ENCODE data around the gene UNC13B.
"Not testable (repeated sequence)": the region's sequence is repeated elsewhere in the genome, so short reads cannot be mapped to it uniquely, and the experiment has no call there.

The UNC13B gene

DNA sequence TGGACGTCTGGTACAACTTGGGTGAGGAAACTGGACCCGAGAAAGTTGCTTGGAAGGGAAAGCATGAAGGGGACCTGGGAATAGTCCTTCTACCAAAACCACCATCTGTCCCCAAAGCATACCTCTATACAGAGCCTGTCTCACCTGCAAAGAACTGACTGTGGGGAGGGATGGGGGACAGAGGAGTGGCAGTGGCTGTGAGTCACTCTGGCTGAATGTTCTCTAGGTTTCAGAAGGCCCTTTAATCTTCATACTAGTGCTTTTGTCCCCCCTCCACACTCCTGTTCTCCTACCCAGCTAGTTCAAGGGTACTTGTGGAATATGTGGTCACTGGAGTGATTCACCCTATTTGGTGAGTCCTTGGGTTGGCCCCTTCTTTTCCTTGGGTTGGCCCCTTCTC lies 218.8 kb downstream of the UNC13B start:
- no peak for DNase-seq (ENCODE audit: low spot score)

GRCh38 chr9:35385042-35385441 lies 223.2 kb downstream of the UNC13B start:
- DNase-seq (ENCODE audit: low spot score), result no peak

- DNase-seq (ENCODE audit: low spot score), result no peak
Observed at GRCh38 chr9:35395076-35395705, 233.4 kb downstream of the UNC13B start.

DNA sequence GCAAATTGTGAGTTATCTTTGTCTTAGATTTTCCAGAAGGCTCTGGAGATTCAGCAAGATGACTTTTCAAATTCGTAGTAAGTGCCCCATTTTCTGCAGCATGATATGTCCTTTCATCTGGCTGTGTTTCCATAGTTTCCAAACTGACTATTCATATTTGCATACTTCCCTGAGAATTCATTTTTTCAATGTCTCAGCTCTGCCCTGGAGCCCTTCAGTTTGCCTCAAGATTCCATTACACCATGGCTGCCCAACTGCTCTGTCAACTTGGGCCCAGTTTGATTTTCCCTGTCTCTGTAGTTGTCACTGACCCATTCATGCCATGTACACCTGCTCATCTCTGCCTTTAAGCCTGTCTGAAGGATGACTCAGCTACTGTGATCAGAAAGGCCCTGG lies 233.9 kb downstream of the UNC13B start:
- no peak for DNase-seq (ENCODE audit: low spot score)

DNA sequence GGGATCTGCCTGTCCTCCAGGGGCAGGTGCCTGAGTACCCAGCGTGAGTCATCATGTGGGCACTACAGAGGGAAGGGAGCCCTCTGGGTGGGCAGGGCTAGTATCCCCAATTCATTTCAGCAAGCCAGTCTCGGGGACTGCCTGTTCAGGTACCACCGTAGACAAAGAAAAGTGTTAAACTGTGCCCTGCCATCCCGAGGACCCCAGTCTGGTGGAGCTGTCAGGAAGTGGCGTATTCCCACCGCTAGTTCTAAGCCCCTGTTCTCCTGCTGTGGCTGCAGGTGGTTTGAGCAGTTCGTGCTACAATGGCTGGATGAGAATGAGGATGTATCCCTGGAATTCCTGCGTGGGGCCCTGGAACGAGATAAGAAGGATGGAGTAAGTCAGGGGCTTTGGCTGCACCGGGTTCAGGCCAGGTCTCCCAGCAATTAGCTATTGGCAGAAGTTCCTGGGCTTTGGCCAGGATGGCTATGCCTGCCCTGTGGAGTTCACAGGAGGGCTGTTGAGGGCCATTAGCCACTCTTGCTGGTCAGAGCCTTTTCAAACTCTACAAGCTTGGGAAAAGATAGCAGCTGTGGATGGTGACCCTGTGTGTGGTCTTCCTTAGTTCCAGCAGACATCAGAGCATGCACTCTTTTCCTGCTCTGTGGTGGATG lies 234.9 kb downstream of the UNC13B start:
- DNase-seq (ENCODE audit: low spot score), result no peak

GRCh38 chr9:35397216-35397698 lies 235.4 kb downstream of the UNC13B start:
- DNase-seq (ENCODE audit: low spot score), result no peak

DNA sequence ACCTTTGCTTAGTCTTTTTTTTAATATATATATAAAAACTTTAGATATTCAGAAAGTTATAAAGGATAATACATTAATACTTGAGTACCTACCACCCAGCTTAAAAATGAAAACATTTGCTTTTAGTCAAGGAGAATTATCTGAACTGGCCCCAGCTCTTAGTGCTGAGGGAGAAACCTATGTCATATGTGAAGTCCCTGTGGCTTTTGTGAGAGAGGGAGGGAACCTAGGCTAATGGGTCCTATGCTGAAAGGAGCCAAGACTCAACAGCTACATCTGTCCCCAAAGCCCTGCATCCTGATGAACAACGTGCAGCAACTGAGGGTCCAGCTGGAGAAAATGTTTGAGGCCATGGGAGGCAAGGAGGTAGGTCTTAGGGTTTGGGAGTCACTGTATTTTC lies 236.1 kb downstream of the UNC13B start:
- no peak for DNase-seq (ENCODE audit: low spot score)

GRCh38 chr9:35398651-35399335 lies 237.0 kb downstream of the UNC13B start:
- no peak for DNase-seq (ENCODE audit: low spot score)

DNA sequence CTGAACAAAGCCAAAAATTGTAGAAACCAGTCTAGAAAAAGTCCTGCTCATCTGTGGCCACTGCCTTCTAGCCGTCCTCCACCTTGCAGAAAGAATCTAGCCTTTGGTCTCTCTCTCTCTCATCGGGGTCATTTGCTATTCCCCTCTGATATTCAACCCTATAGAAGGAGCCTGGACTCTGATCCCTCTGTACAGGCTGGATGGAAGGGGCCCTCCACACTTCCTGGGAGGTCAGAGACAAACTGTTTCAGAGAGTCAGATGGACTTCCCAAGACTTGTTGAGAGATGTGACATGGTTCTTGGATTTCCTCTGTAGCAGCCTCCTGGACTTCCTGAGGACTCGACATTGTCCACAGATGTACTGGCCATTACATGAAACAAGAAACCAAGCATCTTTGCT lies 243.1 kb downstream of the UNC13B start:
- DNase-seq (ENCODE audit: low spot score), result no peak

DNA sequence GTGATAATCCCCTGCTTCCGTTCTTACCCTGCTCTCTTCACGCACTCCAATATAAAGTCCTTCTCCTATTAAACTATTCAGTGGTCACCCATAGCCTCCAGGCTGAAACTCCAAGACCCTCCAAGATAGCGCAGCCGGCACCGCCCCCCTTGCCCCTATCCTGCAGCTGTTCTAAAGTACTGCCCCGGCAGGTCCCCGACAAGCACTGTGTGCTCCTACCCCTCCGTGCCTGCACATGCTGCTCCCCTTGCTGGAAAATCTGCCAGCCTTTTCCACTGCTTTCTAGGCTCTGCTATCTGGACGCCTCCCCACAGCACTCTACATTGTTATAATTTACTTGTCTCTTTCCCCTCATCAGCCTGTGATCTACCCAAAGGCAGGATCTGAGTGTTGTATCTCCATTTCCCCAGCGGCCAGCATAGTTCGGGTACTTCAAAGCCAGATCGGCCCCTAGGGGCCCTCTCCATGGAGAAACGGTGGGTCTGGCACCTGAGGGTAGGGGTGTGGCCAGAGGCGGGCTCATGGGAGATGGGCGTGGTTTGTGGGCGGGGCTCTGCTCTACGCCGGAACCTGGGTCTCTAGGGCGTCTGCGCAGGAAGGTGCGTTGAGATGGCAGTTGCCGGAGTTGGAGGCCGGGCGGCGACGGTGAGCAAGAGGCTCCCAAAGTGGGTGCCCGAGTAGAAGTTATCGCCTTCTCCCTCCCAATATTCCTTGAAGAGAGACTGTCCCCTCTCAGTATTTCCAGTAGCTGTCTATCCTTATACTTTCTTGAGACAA lies 244.6 kb downstream of the UNC13B start:
- DNase-seq (ENCODE audit: low spot score), result peak; percentile 26

- DNase-seq (ENCODE audit: low spot score), result peak; percentile 5
Observed at GRCh38 chr9:35407846-35408245, 246.0 kb downstream of the UNC13B start.

DNA sequence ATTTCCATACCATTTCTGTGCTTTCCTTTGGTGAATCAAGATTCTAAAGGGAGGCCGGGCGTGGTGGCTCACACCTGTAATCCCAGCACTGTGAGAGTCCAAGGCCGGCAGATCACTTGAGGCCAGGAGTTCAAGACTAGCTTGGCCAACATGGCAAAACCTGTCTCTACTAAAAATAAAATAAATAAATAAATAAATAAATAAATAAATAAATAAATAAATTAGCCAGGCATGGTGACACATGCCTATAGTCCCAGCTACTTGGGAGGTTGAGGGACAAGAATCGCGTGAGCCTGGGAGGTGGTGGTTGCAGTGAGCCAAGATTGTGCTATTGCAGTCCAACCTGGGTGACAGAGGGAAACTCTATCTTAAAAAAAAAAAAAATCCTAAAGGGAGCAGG lies 247.6 kb downstream of the UNC13B start:
- not testable (repeated sequence) for DNase-seq (ENCODE audit: low spot score)

DNA sequence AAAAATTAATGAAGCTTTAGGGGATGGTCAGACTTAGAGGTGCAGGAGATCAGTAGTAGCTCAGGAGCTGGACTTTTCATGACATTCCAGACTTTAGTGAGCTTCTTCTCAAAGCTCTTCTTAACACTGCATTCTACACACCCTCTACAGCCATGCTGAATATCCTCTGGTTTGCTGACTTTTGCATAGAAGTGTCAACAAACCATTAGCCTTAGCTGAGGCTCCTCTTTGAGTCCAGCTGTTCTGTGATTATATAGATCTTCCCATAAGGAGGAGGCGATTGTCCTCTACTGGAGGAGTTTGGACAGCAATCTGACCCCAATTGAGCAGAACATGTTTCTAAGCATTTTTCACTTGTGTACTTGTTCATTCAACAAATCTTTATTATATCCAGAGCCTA lies 253.1 kb downstream of the UNC13B start:
- DNase-seq (ENCODE audit: low spot score), result no peak

DNA sequence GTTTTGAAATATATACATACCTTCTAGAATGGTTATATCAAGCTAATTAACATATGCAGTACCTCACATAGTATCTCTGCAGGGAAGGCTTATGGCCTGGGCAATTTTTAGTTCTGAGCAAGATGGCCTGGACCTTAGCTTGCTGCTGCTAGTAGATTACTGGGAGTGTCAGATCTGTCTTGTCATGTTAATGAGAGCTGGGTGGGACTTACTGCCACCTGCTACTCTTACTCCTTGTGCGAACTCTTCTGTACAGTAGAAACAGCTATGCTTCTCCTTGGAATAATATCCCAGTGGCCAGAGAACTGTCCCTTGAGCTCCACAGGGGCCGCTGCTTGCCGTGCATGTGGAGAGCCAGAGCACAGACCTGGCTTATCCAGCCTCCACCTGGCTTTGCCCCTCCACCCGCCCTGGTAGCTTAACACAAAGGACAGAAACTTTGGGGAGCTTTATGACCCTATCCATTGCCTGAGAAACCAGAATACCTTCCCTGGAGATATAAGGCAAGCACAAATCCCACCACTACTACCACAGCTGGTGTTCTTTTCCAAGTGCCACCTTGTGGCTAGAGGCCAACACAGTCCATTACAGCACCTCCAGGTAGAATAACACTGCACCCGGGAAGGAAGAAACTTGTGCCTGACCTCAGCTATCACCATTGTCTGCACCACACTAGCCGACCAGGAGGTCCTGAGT lies 253.7 kb downstream of the UNC13B start:
- DNase-seq (ENCODE audit: low spot score), result no peak

- no peak for DNase-seq (ENCODE audit: low spot score)
Observed at GRCh38 chr9:35416098-35416427, 254.3 kb downstream of the UNC13B start.

DNA sequence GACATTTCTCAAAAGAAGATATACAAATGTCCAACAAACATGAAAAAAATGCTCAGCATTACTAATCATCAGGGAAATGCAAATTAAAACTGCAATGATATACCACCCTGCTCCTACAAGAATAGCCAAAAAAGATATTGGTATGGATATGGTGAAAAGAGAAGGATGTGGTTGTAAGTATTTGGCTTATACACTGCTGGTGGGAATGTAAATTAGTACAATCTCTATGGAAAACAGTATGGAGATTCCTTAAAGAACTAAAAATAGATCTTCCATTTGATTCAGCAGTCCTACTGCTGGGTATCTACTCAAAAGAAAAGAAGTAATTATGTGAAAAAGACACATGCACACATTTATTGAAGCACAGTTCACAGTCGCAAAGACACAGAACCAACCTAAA lies 260.5 kb downstream of the UNC13B start:
- DNase-seq (ENCODE audit: low spot score), result no peak

DNA sequence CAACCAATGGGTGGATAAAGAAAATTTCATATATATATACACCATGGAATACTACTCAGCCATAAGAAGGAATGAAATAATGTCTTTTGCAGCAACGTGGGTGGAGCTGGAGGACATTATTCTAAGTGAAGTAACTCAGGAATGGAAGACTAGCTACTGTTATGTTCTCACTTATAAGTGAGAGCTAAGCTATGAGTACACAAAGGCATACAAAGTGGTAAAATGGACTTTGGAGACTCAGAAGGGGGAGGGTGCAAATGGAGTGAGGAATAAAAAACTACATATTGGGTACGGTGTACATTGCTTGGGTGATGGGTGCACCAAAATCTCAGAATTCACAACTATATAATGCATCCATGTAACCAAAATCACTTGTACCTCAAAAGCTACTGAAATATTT lies 260.9 kb downstream of the UNC13B start:
- DNase-seq (ENCODE audit: low spot score), result no peak

GRCh38 chr9:35423499-35423898 lies 261.7 kb downstream of the UNC13B start:
- DNase-seq (ENCODE audit: low spot score), result no peak

GRCh38 chr9:35424356-35425352 lies 262.8 kb downstream of the UNC13B start:
- no peak for DNase-seq (ENCODE audit: low spot score)

GRCh38 chr9:35426627-35427026 lies 264.8 kb downstream of the UNC13B start:
- no peak for DNase-seq (ENCODE audit: low spot score)

DNA sequence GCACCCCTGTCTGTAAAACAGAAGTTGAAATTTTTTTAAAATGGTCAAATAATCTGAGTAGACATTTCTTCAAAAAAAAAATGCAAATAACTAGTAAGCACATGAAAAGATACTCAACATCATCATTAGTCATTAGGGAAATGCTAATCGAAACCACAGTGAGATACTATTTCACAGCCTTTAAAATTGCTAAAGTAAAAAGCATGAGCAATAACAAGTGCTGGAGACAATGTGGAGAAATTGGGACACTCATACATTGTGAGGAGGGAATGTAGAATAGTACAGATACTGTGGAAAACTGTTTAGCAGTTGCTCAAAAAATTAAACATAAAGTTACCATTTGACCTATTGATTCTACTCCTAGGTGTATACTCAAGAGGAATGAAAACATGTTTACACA lies 269.7 kb downstream of the UNC13B start:
- no peak for DNase-seq (ENCODE audit: low spot score)

Data from germinal center (tissue), 1 donor.